ENCODE measurements around the gene MGAT4B.

GRCh38 chr5:179824745-179825112 is 18.1 kb upstream of the MGAT4B start:
- TF ChIP-seq, protein P1, sequence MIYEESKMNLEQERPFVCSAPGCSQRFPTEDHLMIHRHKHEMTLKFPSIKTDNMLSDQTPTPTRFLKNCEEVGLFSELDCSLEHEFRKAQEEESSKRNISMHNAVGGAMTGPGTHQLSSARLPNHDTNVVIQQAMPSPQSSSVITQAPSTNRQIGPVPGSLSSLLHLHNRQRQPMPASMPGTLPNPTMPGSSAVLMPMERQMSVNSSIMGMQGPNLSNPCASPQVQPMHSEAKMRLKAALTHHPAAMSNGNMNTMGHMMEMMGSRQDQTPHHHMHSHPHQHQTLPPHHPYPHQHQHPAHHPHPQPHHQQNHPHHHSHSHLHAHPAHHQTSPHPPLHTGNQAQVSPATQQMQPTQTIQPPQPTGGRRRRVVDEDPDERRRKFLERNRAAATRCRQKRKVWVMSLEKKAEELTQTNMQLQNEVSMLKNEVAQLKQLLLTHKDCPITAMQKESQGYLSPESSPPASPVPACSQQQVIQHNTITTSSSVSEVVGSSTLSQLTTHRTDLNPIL (CRISPR knock-in tag; IDR thresholded peaks at IDR 0.05; ENCODE audit: low read depth), result no peak
- TF ChIP-seq OSR1 (CRISPR knock-in tag; IDR thresholded peaks at IDR 0.05), result no peak
- TF ChIP-seq PATZ1 (CRISPR knock-in tag; IDR thresholded peaks at IDR 0.05; ENCODE audit: borderline replicate concordance), result no peak
- TF ChIP-seq PPARA (CRISPR knock-in tag; IDR thresholded peaks at IDR 0.05; ENCODE audit: borderline replicate concordance), result no peak
- TF ChIP-seq ISL1 (CRISPR knock-in tag; IDR thresholded peaks at IDR 0.05), result no peak
- TF ChIP-seq ZFP3 (CRISPR knock-in tag; IDR thresholded peaks at IDR 0.05), result no peak
- TF ChIP-seq GLIS3 (CRISPR knock-in tag; IDR thresholded peaks at IDR 0.05), result no peak
- TF ChIP-seq CSDC2 (CRISPR knock-in tag; IDR thresholded peaks at IDR 0.05), result no peak

Measured in SK-N-SH treated with all-trans-retinoic acid at 6 μM for 48 hours (cell line).